Neural cell (in vitro differentiated cells): ENCODE measurements around the gene NECTIN1. TPM values are rescaled to one million over a fixed set of nuclear protein-coding genes. Genes with fewer than 3 reads are reported as not detected.

ENCODE experiments used
- H2AFZ ChIP-seq: fragments of 200-600, 300-800 bp; sonication (generic), shearing (Covaris generic); 2 replicates; pipeline ENCODE4 v1.6.0; 2014; ENCODE audit warnings: low read depth, mild to moderate bottlenecking, antibody characterized with exemption, low read length, moderate library complexity
- H3F3A ChIP-seq: fragments of 200-600 bp; shearing (Covaris generic); 2 replicates; pipeline ENCODE4 v1.6.1; 2016; ENCODE audit warnings: mild to moderate bottlenecking, moderate library complexity, mixed read lengths, antibody characterized with exemption, low read length; ENCODE audit not compliant: insufficient read depth, poor library complexity, severe bottlenecking
- H3K27ac ChIP-seq: fragments of 200-600, 300-800 bp; sonication (generic), shearing (Covaris generic); 2 replicates; pipeline ENCODE4 v1.5.1; 2014; ENCODE audit warnings: mild to moderate bottlenecking, low read length, moderate library complexity
- H3K27me3 ChIP-seq: fragments of 300-800, 200-600 bp; sonication (generic), shearing (Covaris generic); 2 replicates; pipeline ENCODE4 v1.6.0; 2014; ENCODE audit warnings: mild to moderate bottlenecking, low read depth, low read length, moderate library complexity; ENCODE audit not compliant: insufficient read depth
- H3K36me3 ChIP-seq: fragments of 300-800, 200-600 bp; sonication (generic), shearing (Covaris generic); 2 replicates; pipeline ENCODE4 v1.5.1; 2014; ENCODE audit warnings: mild to moderate bottlenecking, antibody characterized with exemption, low read length, moderate library complexity; ENCODE audit not compliant: insufficient read depth
- H3K4me2 ChIP-seq: fragments of 300-800, 200-600 bp; sonication (generic), shearing (Covaris generic); 2 replicates; pipeline ENCODE4 v1.6.0; 2014; ENCODE audit warnings: mild to moderate bottlenecking, low read length
- H3K4me3 ChIP-seq: fragments of 300-800, 200-600 bp; sonication (generic), shearing (Covaris generic); 2 replicates; pipeline ENCODE4 v1.5.1; 2014; ENCODE audit warnings: mild to moderate bottlenecking, low read length, moderate library complexity
- H3K79me2 ChIP-seq: fragments of 200-600 bp; shearing (Covaris generic); replicated peaks from 2 replicates; pipeline ENCODE4 v1.6.0; 2014; ENCODE audit warnings: mild to moderate bottlenecking, low read length, moderate library complexity; ENCODE audit not compliant: insufficient read depth
- H3K9ac ChIP-seq: fragments of 300-800, 200-600 bp; sonication (generic), shearing (Covaris generic); 2 replicates; pipeline ENCODE4 v1.6.1; 2016; ENCODE audit warnings: mild to moderate bottlenecking, low read length, mixed read lengths
- H3K9me2 ChIP-seq: fragments of 200-600 bp; shearing (Covaris generic); 2 replicates; pipeline ENCODE4 v1.6.1; 2016; ENCODE audit warnings: mild to moderate bottlenecking, low read length, mixed read lengths; ENCODE audit not compliant: insufficient read depth
- H3K9me3 ChIP-seq: fragments of 200-600, 300-800 bp; sonication (generic), shearing (Covaris generic); 2 replicates; pipeline ENCODE4 v1.6.1; 2016; ENCODE audit warnings: mild to moderate bottlenecking, mixed run types, low read length, moderate library complexity, mixed read lengths
- H4K20me1 ChIP-seq: fragments of 200-600 bp; shearing (Covaris generic); 2 replicates; pipeline ENCODE4 v1.6.1; 2016; ENCODE audit warnings: mild to moderate bottlenecking, mixed run types; ENCODE audit not compliant: insufficient read depth
- EP300 ChIP-seq: fragments of 450-650 bp; conservative IDR thresholded peaks from 2 replicates; pipeline ENCODE4 v1.6.1; 2014; ENCODE audit warnings: antibody characterized with exemption, mild to moderate bottlenecking, moderate library complexity; ENCODE audit not compliant: poor library complexity, severe bottlenecking
- EZH2 ChIP-seq: fragments of 200-600, 300-800 bp; shearing (Covaris generic), sonication (generic); IDR thresholded peaks from 2 replicates; pipeline ENCODE4 v1.6.1; 2014; ENCODE audit warnings: antibody characterized with exemption, low read length, borderline replicate concordance, mild to moderate bottlenecking; ENCODE audit not compliant: insufficient read depth, poor library complexity, severe bottlenecking
- MXI1 ChIP-seq: fragments of 450-650 bp; conservative IDR thresholded peaks from 2 replicates; pipeline ENCODE4 v1.6.1; 2014; ENCODE audit warnings: antibody characterized with exemption, mild to moderate bottlenecking; ENCODE audit not compliant: poor library complexity, severe bottlenecking
- POLR2AphosphoS5 ChIP-seq: IDR thresholded peaks from 2 replicates; pipeline ENCODE4 v1.6.1; 2012
- RAD21 ChIP-seq: fragments of 450-650 bp; conservative IDR thresholded peaks from 2 replicates; pipeline ENCODE4 v1.6.1; 2014; ENCODE audit warnings: antibody characterized with exemption, mild to moderate bottlenecking, moderate library complexity
- SMC3 ChIP-seq: fragments of 450-650 bp; conservative IDR thresholded peaks from 2 replicates; pipeline ENCODE4 v1.6.1; 2014; ENCODE audit warnings: antibody characterized with exemption, mild to moderate bottlenecking, moderate library complexity; ENCODE audit not compliant: poor library complexity
- TAF1 ChIP-seq: IDR thresholded peaks from 2 replicates; pipeline ENCODE4 v1.6.1; 2012; ENCODE audit warnings: low read depth
- polyA plus RNA-seq: library from polyadenylated mRNA; depleted of rRNA; stranded (reverse); fragments of >200 nt; gene quantifications from 2 replicates; pipeline ENCODE4 v1.2.3, GENCODE V29; 2014
- TF ChIP-seq, protein P1 (sequence below): IDR thresholded peaks from 2 replicates; pipeline ENCODE4 v1.6.1; 2012; ENCODE audit warnings: borderline replicate concordance
- TF ChIP-seq, protein P2 (sequence below): fragments of 450-650 bp; IDR thresholded peaks from 2 replicates; pipeline ENCODE4 v1.5.1; 2014; ENCODE audit warnings: antibody characterized with exemption, mild to moderate bottlenecking, moderate library complexity; ENCODE audit not compliant: poor library complexity, severe bottlenecking

Gene NECTIN1
- polyA plus RNA-seq, 1 donor from 2014 or later: 5.6 TPM

DNA sequence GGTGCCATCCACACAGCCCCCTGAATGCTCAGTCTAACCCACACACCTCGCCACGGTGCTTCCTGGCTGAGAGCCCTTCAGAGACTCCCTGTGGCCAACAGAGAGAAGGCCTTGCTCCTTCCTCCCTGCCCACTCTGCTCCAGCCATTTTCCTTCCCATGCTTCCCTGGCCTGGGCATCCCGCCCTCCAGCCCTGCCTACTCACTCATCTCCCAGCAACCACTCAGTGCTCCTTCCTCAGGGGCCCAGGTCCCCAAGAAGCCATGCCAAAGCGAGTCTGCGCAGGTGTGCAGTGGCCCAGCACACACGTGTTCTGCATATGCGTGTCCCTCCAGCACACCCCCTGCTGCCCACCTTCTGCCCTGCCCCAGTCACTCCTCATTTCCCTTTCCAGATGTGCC, 56.4 kb downstream of the NECTIN1 start:
- no peak for TF ChIP-seq EP300
- no peak overlapping the region for H3K27ac ChIP-seq
- H3K4me3 ChIP-seq: no peak overlapping the region
- H3F3A ChIP-seq: no peaks in the 10 kb centered on the region
- H3K27me3 ChIP-seq: no peaks in the 10 kb centered on the region
- no peak overlapping the region for H2AFZ ChIP-seq
- no peaks in the 10 kb centered on the region for H3K9me2 ChIP-seq
- H3K36me3 ChIP-seq: peaks cover 3% of the 10 kb centered on the region
- H3K9me3 ChIP-seq: no peaks in the 10 kb centered on the region
- H3K79me2 ChIP-seq: no peaks in the 10 kb centered on the region
- H4K20me1 ChIP-seq: no peaks in the 10 kb centered on the region
- no peak overlapping the region for H3K4me2 ChIP-seq
- no peak overlapping the region for H3K9ac ChIP-seq

- no peaks in the 10 kb centered on the region for H3K9me3 ChIP-seq
- H3K27me3 ChIP-seq: no peaks in the 10 kb centered on the region
- no peaks in the 10 kb centered on the region for H3F3A ChIP-seq
- no peaks in the 10 kb centered on the region for H3K36me3 ChIP-seq
- no peak overlapping the region for H3K9ac ChIP-seq
- H3K27ac ChIP-seq: no peak overlapping the region
- no peak for TF ChIP-seq EP300
- TF ChIP-seq SMC3: no peak
- no peak for TF ChIP-seq EZH2
- TF ChIP-seq, protein P1, sequence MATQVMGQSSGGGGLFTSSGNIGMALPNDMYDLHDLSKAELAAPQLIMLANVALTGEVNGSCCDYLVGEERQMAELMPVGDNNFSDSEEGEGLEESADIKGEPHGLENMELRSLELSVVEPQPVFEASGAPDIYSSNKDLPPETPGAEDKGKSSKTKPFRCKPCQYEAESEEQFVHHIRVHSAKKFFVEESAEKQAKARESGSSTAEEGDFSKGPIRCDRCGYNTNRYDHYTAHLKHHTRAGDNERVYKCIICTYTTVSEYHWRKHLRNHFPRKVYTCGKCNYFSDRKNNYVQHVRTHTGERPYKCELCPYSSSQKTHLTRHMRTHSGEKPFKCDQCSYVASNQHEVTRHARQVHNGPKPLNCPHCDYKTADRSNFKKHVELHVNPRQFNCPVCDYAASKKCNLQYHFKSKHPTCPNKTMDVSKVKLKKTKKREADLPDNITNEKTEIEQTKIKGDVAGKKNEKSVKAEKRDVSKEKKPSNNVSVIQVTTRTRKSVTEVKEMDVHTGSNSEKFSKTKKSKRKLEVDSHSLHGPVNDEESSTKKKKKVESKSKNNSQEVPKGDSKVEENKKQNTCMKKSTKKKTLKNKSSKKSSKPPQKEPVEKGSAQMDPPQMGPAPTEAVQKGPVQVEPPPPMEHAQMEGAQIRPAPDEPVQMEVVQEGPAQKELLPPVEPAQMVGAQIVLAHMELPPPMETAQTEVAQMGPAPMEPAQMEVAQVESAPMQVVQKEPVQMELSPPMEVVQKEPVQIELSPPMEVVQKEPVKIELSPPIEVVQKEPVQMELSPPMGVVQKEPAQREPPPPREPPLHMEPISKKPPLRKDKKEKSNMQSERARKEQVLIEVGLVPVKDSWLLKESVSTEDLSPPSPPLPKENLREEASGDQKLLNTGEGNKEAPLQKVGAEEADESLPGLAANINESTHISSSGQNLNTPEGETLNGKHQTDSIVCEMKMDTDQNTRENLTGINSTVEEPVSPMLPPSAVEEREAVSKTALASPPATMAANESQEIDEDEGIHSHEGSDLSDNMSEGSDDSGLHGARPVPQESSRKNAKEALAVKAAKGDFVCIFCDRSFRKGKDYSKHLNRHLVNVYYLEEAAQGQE: no peak
- no peak for TF ChIP-seq RAD21
- TF ChIP-seq POLR2AphosphoS5: no peak
- TF ChIP-seq, protein P2, sequence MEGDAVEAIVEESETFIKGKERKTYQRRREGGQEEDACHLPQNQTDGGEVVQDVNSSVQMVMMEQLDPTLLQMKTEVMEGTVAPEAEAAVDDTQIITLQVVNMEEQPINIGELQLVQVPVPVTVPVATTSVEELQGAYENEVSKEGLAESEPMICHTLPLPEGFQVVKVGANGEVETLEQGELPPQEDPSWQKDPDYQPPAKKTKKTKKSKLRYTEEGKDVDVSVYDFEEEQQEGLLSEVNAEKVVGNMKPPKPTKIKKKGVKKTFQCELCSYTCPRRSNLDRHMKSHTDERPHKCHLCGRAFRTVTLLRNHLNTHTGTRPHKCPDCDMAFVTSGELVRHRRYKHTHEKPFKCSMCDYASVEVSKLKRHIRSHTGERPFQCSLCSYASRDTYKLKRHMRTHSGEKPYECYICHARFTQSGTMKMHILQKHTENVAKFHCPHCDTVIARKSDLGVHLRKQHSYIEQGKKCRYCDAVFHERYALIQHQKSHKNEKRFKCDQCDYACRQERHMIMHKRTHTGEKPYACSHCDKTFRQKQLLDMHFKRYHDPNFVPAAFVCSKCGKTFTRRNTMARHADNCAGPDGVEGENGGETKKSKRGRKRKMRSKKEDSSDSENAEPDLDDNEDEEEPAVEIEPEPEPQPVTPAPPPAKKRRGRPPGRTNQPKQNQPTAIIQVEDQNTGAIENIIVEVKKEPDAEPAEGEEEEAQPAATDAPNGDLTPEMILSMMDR: no peak
- no peak for TF ChIP-seq TAF1
- no peak for TF ChIP-seq MXI1
- H2AFZ ChIP-seq: no peak overlapping the region
- H4K20me1 ChIP-seq: no peaks in the 10 kb centered on the region
- H3K4me2 ChIP-seq: no peak overlapping the region
- no peaks in the 10 kb centered on the region for H3K9me2 ChIP-seq
- no peak overlapping the region for H3K4me3 ChIP-seq
- no peaks in the 10 kb centered on the region for H3K79me2 ChIP-seq
These were observed 57.4 kb downstream of the NECTIN1 start for GRCh38 chr11:119671561-119672015.

GRCh38 chr11:119671051-119671450, 57.9 kb downstream of the NECTIN1 start:
- no peaks in the 10 kb centered on the region for H3K9me2 ChIP-seq
- H3K4me3 ChIP-seq: no peak overlapping the region
- no peaks in the 10 kb centered on the region for H4K20me1 ChIP-seq
- H2AFZ ChIP-seq: no peak overlapping the region
- no peaks in the 10 kb centered on the region for H3F3A ChIP-seq
- no peak overlapping the region for H3K4me2 ChIP-seq
- H3K9ac ChIP-seq: no peak overlapping the region
- H3K27me3 ChIP-seq: no peaks in the 10 kb centered on the region
- no peaks in the 10 kb centered on the region for H3K9me3 ChIP-seq
- no peaks in the 10 kb centered on the region for H3K36me3 ChIP-seq
- H3K27ac ChIP-seq: no peak overlapping the region
- H3K79me2 ChIP-seq: no peaks in the 10 kb centered on the region
- no peak for TF ChIP-seq POLR2AphosphoS5
- no peak for TF ChIP-seq RAD21
- TF ChIP-seq TAF1: no peak
- TF ChIP-seq, protein P1: no peak
- TF ChIP-seq EZH2: no peak
- no peak for TF ChIP-seq MXI1
- TF ChIP-seq SMC3: no peak
- TF ChIP-seq, protein P2: no peak
- no peak for TF ChIP-seq EP300
